SH-SY5Y (cell line): ENCODE measurements around the gene CSNK2A3.

ENCODE experiments used
- GATA2 ChIP-seq: IDR thresholded peaks from 2 replicates; pipeline ENCODE4 v1.6.1; 2011; ENCODE audit warnings: mild to moderate bottlenecking, low read depth, low read length
- GATA3 ChIP-seq: IDR thresholded peaks from 2 replicates; pipeline ENCODE4 v1.6.1; 2011; ENCODE audit warnings: low read depth, mild to moderate bottlenecking, low read length, moderate library complexity

- TF ChIP-seq GATA2 (no peak), GATA3 (no peak)
These were observed 43.4 kb upstream of the CSNK2A3 start for GRCh38 chr11:11396301-11397035.
